HG02884 (cell line): ENCODE results near the gene LRMDA.

Source experiments
- ATAC-seq: cut with Tn5 transposase; IDR thresholded peaks from one replicate; pipeline ENCODE4 v1.9.1; 2021; ENCODE audit warnings: mild to moderate bottlenecking, moderate library complexity; ENCODE audit not compliant: unreplicated experiment

The LRMDA gene

GRCh38 chr10:75935240-75935639, 503.8 kb downstream of the LRMDA start:
- no peak for ATAC-seq

GRCh38 chr10:75935650-75936400, 504.4 kb downstream of the LRMDA start:
- no peak for ATAC-seq

DNA sequence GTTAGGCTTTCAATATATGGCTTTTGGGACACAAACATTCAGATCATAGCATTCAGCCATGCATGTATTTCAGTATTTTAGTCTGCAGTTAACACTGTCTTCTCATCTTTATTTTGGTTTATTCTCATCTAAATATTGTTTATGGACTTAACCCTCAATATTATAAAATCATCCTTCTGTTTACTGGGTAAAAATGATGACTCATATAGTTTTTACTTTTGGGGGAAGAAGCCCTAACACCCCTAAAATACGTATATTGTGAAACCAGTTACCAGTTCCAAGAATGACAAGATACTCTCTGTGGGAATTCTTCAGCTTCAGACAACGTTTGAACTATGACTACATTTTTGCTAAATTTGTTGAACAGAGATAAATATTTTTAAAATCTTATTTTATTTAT, 505.4 kb downstream of the LRMDA start:
- ATAC-seq, result no peak

DNA sequence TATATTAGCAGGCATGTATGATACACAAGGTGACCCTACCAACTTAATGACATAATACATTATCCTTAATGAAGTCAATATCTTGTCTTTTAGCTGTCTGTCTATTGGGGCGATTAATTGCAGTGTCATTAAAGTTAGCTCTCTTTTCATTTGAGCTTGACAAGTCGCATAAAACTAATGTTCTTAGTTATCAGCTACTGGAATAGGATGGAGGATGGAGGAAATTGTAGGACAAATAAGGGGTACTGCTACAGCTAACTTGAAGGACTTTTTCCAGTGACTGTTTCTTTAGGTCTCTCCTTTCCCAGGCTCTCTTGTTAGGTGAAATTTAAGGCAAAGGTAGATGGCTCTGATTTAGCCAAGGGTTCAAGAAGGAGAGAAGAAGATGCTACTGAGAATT, 506.4 kb downstream of the LRMDA start:
- no peak for ATAC-seq

GRCh38 chr10:75938380-75939122, 507.1 kb downstream of the LRMDA start:
- ATAC-seq, result no peak

DNA sequence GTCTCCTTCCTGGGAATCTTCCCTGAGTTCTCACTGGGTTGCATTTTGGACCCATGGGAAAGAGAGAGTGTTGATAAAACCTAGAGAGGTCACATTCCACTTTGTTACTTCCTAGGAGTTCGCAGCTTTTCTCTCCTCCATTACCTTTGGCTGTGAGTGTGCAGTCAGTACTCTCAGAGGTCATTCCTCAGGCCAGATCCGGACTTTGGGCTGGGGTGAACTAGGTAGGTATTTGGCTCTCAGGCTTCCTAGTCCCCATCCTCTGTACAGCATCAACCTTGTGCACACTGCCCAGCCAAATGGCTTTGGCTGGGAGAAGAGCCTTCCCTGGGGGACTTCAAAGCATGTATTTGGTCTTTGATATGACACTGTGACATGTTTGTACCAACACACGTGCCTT, 508.1 kb downstream of the LRMDA start:
- no peak for ATAC-seq

DNA sequence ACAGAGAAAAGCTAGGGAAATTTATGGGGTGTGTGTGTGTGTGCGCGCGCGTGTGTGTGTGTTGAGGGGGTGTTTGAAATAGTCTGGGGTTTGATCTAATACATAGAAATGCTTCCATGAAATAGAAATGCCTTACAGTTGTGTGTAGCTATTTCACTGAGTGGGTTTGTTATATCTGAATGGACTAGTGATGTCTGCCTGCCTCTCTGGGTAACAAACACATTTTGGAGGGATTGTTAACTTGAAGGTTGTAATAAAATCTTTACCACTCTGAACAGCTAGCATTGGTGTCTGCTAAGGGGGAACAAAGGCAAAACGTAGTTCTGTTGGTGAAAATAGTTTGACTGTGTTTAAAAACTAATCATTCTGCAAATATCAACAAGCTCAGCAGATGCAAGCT, 509.3 kb downstream of the LRMDA start:
- ATAC-seq, result no peak

- ATAC-seq, result no peak
Measured at GRCh38 chr10:75941223-75941801, 509.9 kb downstream of the LRMDA start.

DNA sequence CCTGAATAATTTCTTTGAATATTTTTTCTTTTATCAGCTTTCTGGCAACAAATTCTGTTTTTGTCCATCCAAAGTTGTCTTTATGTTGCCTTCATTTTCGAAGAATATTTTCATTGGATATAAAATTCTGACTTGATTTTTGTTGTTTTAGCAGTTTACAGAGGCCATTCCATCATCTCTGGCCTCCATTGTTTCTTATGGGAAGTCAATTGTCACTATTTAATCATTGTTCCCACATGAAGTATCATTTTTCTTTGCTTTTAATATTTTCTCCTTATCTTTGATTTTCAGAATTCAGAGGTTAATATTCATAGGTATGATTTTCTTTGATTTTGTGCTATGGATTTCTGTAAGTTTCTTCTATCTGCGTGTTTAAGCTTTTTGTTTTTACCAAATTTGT, 512.6 kb downstream of the LRMDA start:
- no peak for ATAC-seq

DNA sequence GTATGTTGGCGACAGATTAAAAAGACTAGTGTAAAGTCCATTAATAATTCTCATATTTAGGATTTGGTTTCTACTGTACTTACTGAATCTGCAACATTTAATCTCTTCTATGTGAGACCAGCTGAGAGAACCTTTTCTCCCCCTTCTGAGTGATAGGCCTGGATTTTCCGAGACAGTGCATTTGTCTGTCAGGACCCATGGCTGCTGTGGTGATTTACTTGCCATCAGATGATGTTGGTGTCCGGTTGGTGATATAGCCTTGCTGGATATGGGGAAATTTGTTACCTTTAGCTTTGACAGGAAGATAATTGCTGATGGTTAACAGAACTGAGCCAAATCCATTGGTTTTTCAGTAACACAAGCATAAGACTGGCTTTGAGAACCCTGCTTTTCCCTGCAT, 517.2 kb downstream of the LRMDA start:
- ATAC-seq, result no peak

DNA sequence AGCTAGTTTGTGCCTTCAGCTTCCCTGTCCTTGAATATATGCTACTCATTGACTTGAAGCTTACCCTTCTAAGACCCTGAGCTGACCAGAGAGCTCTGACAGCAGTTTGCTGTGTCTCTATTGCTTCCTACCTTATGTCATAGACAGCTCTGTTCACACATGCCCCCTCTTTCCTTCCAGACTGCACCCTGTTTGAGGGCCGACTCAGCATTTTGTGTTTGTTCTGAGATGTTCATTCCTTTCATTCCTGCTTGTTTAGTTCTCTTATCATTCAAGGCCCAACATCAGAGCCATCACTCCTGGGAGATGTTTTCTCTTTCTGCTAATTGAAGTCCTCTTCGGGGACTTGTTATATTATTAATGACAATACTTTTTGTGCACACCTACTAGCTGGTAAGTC, 518.9 kb downstream of the LRMDA start:
- ATAC-seq, result no peak

GRCh38 chr10:75950997-75951589, 519.7 kb downstream of the LRMDA start:
- ATAC-seq, result no peak

GRCh38 chr10:75951627-75952026, 520.2 kb downstream of the LRMDA start:
- ATAC-seq, result no peak

- no peak for ATAC-seq
Measured at GRCh38 chr10:75952093-75952492, 520.7 kb downstream of the LRMDA start.

GRCh38 chr10:75954486-75954885, 523.1 kb downstream of the LRMDA start:
- ATAC-seq, result no peak

GRCh38 chr10:75955973-75956502, 524.6 kb downstream of the LRMDA start:
- no peak for ATAC-seq

DNA sequence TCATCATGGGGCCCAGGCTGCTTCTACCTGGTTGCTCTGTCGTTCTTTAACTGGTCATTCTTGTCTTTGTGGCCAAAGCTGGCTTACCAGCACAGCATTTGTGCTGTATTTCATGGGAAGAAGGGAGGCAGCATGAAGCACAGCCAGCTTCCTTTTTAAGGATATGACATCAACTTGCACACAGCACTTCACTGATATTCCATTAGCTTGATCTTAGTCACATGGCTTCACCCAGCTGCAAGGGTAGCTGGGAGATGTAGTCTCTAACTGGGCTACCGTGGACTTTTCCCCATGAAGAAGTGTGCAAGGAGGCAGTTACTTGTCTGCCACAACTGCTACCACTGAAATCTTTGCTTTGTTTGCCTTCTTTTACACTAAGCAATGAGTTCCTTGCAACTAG, 525.2 kb downstream of the LRMDA start:
- no peak for ATAC-seq

- no peak for ATAC-seq
Measured at GRCh38 chr10:75957314-75958120, 526.1 kb downstream of the LRMDA start.

DNA sequence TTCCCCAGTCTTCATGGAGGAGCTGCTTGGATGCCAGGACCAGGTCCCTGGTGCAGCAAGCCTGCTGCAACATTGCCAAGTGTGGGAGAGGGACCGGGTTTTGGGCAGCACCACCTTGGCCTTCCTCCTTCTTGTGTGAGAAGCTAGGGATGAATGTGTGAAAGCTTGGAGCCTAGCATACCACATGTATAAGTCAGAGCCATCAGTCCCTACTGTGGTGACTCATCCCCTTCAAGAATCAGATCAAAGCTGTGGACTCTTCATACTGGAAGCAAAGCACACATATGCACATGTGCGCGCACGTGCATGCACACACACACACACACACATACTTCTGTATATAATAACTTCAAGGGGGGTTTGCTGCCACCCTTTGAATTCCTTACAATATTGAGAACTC, 527.8 kb downstream of the LRMDA start:
- ATAC-seq, result no peak

DNA sequence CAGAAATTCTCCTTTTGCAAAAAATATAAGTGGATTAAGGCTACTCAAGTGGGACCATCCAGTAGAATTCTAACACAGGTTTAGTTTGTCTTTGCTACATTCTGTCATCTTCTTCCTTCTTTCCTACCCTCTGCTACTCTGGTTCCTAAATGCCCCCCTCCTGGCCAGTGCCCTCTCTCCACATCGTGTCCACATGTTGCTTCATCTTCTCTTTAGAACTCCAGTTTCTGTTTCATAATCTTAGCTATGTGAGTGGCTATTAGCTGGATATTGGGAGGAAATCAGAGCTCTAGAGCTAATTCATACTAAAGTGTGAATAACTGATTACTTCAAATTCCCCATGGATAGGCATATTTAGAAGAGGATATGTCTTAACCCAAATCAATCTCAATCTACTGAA, 528.5 kb downstream of the LRMDA start:
- no peak for ATAC-seq
